Tibial nerve (tissue), 4 donors: ENCODE data around the gene GABARAPL2.
A peak's percentile ranks its signal among the peaks of the same experiment; 100 is the strongest.

ENCODE experiments used
- EP300 ChIP-seq, 2 donors: sonication (generic); formaldehyde crosslinking; IDR thresholded peaks; one replicate each; pipeline ENCODE4 v1.6.1; 2017; ENCODE audit warnings: antibody characterized with exemption in 2 of 2, mild to moderate bottlenecking in 1 of 2
- POLR2A ChIP-seq, 2 donors: fragments of 450-650 bp; IDR thresholded peaks; one replicate each; pipeline ENCODE4 v1.6.1; 2017; ENCODE audit warnings: antibody characterized with exemption in 2 of 2, mild to moderate bottlenecking in 2 of 2, moderate library complexity in 2 of 2
- TF ChIP-seq, protein P1 (sequence below), 5 experiments: fragments of 200-600 bp in 3 of 5; fragments of 450-650 bp in 2 of 5; sonication (generic) in 3 of 5; IDR thresholded peaks; one replicate each; pipeline ENCODE4 v1.5.1; 2016 to 2019; ENCODE audit warnings: antibody characterized with exemption in 5 of 5, mild to moderate bottlenecking in 3 of 5, moderate library complexity in 2 of 5

DNA sequence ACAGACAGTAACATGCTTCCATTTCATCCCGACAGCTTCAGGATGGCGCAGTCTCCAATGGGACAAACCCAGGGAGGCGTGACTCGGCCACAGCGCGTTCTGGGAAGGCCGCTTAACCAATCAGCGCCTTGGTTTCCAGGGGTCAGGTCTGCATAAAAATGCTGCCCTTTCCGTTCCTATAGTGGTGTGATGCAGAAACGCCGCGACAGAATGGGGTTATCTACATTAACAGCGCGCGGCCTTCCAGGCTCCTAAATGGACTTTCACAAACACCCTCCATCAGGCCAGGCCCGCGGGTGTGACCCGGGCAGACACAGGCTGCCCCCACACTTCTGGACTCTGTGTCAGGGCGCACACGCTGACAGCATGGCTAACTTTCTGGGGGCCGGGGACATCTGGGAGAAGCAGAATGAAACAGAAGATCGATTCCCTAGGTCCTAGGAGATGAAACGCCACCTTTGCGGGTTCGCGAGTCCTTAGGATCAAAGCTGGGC lies 10.9 kb upstream of the GABARAPL2 start:
- TF ChIP-seq, protein P1, sequence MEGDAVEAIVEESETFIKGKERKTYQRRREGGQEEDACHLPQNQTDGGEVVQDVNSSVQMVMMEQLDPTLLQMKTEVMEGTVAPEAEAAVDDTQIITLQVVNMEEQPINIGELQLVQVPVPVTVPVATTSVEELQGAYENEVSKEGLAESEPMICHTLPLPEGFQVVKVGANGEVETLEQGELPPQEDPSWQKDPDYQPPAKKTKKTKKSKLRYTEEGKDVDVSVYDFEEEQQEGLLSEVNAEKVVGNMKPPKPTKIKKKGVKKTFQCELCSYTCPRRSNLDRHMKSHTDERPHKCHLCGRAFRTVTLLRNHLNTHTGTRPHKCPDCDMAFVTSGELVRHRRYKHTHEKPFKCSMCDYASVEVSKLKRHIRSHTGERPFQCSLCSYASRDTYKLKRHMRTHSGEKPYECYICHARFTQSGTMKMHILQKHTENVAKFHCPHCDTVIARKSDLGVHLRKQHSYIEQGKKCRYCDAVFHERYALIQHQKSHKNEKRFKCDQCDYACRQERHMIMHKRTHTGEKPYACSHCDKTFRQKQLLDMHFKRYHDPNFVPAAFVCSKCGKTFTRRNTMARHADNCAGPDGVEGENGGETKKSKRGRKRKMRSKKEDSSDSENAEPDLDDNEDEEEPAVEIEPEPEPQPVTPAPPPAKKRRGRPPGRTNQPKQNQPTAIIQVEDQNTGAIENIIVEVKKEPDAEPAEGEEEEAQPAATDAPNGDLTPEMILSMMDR (IDR thresholded peaks at IDR 0.05): no peak
- TF ChIP-seq EP300 (IDR thresholded peaks at IDR 0.05) (peak in 1 of 2 donors; percentile 38), POLR2A (IDR thresholded peaks at IDR 0.05) (peak in 1 of 2 donors; percentile 23)
